ENCODE measurements around the gene ALDH1L2.
A peak's percentile ranks its signal among the peaks of the same experiment; 100 is the strongest.

The ALDH1L2 gene

DNA sequence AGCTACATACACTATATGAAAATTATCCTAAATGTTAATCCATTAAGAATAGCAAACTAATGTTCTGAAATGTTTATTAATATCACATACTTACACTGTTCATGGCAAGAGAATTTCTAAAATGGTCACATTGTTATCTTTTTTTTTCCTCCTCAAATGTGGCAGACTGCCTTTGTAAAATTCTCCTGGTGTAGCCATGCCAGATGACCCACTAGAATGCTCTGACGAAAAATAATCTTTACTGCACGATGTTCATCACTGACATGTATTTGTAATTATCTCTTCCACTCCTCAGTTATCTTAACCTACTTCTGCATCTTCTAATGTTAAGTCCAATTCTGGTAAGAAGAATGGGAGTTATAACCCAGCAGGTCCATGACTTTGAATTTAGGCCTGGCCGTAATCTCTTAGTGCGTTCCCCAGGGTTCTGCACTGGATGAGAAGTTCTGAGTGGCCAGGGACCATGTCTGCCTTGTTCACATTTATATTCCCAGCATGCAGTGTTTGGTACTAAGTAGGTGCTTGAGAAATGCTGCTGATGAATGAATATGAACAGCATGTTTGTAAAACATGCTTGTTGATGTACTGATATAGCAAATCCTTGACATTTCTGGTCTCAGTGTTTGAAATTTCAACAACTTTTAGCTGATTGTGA lies 51.4 kb downstream of the ALDH1L2 start:
- no peak for DNase-seq (ENCODE audit: low spot score)

DNA sequence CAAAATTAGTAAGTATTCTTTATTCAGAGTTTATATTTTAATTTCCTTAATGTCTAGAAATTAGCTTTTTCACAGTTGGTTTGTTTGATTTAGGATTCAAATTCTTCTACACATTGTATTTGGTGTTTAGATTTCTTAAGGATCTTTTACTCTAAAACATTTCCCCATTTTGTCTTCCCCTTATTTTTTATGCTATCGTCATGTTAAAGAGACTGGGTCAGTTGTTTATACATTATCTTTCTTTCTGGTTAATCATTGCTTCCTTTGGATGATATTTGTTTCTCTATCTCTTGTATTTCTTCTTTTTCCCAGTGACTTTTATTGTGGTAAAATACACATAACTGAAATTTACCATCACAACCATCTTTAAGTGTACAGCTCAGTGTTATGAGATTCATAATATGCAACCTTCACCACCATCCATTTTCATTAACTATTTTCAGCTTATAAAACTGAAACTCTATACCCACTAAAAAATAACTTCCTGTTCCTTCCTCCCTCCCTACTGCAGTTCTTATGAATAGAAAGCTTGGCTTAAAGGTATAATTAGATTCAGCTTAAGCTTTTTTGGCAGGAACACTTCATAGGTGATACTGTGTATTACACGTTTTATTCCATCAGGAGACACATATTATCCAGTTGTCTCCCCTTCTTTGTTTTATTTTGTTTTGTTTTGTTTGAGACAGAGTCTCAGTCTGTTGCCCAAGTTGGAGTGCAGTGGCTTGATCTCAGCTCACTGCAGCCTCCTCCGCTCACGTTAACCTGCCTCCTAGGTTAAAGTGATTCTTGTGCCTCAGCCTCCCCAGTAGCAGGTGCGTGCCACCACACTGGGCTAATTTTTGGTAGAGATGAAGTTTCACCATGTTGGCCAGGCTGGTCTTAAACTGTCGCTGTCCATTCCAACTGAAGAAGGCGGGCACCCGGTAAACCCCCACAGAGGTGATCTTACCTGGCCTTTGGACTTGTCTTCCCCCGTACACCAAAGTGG lies 53.1 kb downstream of the ALDH1L2 start:
- no peak for DNase-seq (ENCODE audit: low spot score)

DNA sequence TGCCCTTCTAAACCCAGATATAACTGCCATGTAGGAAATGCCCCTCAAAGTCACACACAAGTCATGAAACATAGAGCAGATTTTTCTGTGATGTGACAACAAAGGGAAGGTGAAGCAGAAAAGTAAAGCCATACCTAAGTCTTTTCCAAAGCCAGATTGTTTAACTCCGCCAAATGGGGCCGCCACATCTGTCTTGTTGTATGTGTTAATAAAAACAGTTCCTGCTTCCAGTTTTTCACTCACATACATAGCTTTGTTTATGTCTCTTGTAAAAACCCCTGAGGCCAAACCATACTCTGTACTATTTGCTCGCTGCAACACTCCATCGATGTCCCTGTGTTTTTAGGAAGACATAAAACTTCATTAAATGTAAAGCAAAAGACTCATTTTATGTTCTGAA lies 57.8 kb downstream of the ALDH1L2 start:
- no peak for DNase-seq (ENCODE audit: low spot score)

DNA sequence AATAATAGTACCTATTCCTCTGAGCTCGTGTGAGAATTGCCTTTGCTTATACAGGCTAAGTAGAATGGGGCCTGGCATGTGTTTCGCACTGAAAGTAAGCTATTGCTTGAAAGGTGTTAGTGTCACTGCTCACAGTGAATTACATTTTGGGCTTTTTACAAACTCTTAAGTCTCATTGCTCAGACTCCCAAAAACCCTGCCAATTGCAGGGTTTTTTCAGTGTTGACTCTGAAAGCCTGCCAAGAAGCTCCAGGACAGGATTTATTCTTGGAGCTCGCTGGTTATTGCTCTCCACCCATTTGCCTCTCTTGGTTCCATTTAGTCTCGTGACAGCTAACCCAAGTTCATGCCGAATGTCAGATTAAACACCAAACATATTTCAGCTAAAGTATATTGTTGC lies 58.4 kb downstream of the ALDH1L2 start:
- peak; percentile 58 for DNase-seq (ENCODE audit: low spot score)

DNA sequence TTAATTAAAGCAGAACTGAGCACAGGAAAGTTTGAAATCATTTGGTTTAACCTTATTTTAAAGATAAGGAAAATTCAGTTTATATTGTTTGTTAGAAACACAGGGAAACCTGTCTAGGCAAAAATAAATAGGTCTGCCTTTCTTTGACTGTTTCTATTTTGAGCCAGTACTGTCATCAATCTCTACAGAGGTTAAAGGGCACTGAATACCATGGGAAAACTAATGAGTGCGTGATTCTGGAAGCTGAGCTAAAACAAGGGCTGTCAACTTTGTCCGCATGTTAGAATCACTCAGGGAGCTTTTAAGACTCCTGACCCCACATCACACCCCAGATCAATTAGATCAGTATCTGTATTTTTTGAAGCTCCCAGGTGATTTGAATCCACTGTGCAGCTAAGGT lies 59.3 kb downstream of the ALDH1L2 start:
- no peak for DNase-seq (ENCODE audit: low spot score)

DNA sequence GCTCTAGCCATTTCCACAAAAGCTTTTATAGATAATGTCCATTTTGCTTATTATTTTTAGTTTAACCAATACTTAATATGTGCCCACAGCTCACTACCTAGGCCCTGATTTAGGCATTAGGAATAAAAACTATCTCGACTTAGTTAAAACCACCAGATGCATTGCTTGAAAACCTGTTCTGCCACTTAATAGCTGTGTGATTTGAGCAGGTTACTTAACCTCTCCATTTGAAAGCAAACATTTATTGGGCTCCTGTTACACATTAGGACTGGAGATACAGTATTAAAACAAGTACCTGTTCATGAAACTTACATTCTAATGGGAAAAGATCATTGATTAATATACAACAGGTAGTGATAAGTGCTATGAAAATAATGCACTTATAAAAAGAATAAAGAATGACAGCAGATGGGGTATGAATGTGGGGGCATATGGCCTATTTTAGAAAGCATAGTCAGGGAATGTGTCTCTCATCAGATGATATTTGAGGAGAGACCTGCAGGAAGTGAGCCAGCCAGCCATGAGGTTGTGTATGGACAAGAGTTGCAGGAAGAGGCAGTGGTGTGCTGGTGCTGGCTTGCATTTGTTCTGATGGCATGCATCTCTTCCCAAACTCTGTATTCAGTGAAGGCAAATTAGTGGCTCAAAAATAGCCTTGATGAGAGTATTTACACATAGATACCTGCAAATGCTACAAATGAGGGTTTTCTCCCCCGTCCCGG lies 63.9 kb downstream of the ALDH1L2 start:
- no peak for DNase-seq (ENCODE audit: low spot score)

DNA sequence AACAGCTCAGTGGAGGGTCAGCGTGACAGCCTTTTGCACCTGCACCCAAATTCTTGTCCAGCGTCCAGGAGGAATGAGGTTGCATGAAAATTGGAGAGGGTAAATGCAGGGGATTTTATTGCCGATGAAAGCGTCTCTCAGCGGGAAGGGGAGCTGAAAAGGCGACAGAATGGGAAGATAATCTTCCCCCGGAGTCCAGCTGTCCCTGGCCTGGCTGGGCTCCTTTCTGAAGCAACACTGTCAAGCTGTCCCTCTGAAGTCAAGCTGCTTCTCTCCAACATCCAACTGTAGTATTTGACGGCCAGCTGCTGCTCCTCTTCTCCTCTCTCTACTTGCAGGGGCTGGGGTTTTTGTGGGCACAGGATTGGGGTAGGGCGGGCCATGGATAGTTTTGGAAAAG lies 65.5 kb downstream of the ALDH1L2 start:
- no peak for DNase-seq (ENCODE audit: low spot score)

DNA sequence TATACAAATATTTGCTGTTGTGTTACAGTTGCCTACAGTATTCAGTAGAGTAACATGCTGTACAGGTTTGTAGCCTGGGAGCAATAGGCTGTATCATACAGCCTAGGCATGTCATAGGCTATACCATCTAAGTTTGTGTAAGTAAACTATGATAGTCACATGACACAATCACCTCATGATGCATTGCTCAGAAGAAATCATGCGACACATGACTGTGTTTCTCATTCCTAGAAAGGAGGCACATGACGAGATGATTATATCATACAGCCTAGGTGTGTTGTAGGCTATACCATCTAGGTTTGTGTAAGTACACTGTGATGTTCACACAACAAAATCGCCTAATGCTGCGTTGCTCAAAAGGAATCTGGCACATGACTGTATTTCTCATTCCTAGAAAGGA lies 66.2 kb downstream of the ALDH1L2 start:
- no peak for DNase-seq (ENCODE audit: low spot score)

DNA sequence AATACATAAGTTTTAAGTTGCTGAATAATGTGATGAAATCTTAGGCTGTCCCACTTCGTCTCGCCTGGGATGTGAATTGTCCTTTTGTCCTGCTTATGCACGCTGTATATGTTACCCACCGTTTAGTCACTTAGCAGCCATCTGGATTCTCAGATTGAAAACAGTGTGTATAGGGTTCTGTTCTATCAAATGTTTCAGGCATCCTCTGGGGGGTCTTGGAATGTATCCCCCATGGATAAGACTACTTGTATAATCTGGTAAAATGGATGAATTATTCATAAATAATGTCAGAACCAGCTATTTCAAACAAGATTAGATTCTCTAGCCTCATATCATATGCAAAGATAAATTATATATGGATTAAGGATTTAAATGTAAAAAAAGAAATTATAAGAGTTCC lies 68.7 kb downstream of the ALDH1L2 start:
- DNase-seq (ENCODE audit: low spot score), result no peak

DNA sequence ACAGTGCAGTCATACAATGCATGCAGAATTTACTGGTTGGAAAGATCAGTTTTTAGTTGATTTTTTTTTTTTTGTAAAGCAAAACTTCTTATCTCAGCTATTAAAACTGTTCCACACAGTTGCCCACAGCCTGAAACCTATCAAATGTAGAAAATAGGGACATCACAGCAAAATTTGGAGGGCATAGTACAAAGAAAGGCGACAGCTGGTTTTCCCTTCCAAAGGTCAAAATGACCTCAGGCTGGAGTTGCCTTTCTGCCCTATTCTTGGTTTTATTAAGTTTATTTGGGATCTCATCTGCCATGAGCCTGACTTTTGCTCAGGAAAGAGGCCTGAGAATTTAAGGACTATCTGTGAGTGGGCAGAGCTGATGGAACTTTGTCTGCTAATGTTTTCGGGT lies 69.7 kb downstream of the ALDH1L2 start:
- DNase-seq (ENCODE audit: low spot score), result no peak

DNA sequence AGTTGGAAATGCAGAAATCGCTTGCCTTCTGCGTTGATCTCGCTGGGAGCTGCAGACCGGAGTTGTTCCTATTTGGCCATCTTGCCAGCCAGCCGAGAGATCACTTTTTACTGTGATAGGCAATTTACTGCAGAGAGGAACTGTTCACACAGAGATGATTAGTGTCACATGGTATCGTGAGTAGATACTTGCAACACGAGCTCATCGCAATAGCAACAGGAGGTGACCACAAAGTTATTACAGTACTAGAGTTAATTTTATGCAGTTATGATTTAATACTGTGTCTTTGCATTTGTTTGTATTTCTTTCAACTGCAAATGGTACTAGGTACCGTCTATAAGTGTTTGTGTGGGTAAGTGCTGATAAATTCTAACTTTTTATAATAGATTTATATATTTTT lies 70.4 kb downstream of the ALDH1L2 start:
- DNase-seq (ENCODE audit: low spot score), result no peak

DNA sequence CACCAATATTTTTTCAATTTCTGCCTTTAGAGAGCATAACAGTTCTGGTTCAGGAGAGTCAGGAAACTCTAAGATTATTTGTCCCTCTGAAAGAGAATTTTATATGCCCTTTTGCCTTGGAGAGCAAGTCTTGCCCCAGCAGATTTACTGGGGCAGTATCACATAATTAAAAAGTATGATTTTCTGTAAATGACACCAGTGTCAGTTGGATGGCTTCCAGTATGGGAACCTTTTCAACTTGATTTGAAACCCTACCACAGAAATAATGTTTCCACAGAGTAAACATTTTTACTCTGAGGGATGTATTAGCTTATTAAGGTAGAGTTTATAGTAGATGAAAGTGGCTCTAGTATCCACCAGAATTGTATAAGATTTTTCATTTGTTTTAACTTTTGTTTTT lies 82.8 kb downstream of the ALDH1L2 start:
- no peak for DNase-seq (ENCODE audit: low spot score)

DNA sequence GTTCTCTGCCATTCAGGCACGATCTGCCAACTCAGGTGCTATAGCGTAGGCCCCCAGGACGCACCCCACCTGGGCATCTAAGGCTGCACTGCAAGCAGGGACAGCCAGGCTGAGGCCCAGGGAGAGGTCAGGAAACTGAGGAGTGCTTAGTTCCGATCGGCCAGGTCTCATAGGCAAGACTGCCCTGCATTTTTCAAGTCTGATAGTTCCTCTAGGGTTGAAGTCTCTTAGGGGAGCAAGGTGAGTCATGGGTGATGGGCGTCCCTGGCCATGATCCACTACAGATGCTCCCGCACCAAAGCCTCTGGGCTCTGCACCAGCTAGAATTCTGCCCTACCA lies 84.9 kb downstream of the ALDH1L2 start:
- DNase-seq (ENCODE audit: low spot score), result no peak

DNA sequence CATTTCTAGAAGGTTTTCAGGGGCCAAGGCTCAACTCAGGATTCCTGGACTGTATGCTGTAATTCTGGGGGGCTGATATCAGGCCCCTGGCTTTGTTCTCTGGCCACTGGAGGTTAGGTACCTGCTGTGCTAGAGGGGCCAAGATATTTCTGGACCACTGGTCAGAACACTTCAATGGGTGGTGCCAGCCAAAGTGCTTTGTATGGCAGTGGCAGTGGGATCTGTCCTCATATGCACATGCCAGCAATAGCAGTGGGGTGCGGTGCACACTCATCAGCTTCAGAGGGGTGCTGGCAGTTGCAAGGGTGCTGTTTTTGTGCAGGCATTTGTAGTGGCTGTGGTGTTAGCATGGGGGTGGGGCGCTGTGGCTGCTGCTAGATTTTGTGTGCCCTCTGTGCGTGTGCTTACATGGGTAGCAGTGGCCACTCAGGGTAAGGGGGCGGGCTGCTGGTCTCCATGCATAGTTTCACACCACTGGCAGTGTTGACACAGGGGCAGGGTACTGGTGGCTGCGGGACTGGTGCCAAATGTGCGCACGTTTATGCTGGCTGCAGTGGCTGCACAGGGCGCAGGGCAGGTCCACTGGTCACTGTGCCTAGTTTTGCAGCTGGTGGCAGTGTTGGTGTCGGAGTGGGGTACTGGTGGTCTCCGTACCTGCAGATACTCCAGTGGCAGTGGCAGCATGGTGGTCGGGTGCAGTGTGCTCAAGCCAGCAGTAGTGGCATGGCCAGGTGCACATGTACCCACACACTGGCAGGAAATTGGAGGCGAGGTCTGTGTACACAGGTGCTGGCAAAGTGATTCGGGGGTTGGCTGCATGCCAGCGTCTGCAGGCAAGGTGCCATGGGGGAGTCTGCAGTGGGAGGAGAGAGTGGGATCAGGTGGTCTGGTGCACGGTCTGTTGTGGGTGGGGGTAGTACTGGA lies 85.6 kb downstream of the ALDH1L2 start:
- no peak for DNase-seq (ENCODE audit: low spot score)

DNA sequence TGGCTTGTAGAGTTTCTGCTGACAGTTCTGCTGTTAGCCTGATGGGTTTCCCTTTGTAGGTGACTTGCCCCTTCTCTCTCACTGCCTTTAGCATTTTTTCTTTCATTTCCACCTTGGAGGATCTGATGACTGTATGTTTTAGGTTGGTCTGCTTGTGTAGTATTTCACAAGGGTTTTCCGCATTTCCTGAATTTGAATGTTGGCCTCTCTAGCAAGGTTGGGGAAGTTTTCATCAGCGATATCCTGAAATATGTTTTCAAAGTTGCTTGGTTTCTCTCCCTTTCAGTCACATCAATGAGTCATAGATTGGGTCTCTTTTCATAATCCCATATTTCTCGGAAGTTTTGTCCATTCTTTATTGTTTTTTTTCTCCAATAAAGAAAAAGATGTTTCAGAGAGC lies 86.7 kb downstream of the ALDH1L2 start:
- no peak for DNase-seq (ENCODE audit: low spot score)

DNA sequence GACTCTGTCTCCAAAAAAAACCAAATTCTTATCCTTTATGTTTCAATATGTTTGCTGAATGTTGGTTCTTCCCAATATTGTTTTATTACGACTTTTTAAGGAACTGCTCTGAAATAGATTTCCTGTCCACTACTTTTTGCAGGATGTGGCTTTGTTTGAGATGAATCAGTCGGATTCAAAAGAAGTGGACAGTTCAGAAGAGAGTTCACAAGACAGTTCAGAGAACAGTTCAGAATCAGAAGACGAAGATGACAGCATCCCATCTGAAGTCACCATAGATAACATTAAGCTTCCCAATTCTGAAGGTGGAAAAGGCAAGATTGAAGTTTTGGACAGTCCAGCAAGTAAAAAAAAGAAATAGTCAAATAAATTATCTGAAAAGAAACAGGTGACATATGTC lies 89.9 kb downstream of the ALDH1L2 start:
- DNase-seq (ENCODE audit: low spot score), result no peak

DNA sequence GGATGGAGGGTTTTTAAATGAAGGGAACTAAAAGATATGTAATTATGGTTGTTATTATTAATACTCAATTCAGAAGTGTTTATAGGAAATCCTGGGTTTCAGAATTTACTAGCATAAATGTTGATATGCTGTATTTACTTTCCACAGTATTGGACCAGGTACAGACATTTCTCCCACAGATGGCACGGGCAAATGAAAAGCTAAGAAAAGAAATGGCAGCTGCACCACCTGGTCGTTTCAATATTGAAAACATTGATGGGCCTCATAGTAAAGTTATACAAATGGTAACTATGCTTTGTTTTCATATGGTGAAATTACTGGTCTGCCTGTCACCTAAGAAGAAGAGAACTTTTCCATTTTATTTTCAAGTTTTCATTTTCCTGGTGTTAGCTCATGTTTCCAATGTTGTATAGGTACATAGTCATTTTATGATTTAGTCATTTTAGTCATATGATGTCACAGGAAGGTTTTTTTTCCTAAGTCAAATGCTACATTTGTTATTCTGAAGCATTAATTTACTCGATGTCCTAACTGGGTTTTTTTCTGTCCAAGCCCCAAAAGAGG lies 92.6 kb downstream of the ALDH1L2 start:
- DNase-seq (ENCODE audit: low spot score), result no peak

DNA sequence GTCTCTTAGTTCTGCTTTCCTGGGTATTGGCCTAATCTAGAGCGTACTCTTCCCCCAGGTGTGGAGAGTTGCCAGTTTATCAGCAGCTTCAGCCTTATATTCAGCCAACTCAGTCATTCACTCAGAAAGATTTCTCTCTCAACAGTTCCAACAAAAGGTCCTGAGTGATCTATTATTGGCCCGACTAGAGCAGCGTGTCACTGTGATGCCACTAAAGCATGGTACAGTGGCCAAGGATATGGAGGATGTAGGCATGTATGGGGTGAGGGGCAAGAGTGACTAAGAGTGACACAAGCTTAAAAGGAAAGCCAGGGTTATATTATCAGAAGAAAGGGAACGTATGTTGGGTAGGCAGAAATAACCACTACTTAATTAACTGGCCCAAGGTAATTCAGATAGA lies 93.3 kb downstream of the ALDH1L2 start:
- DNase-seq (ENCODE audit: low spot score), result no peak

DNA sequence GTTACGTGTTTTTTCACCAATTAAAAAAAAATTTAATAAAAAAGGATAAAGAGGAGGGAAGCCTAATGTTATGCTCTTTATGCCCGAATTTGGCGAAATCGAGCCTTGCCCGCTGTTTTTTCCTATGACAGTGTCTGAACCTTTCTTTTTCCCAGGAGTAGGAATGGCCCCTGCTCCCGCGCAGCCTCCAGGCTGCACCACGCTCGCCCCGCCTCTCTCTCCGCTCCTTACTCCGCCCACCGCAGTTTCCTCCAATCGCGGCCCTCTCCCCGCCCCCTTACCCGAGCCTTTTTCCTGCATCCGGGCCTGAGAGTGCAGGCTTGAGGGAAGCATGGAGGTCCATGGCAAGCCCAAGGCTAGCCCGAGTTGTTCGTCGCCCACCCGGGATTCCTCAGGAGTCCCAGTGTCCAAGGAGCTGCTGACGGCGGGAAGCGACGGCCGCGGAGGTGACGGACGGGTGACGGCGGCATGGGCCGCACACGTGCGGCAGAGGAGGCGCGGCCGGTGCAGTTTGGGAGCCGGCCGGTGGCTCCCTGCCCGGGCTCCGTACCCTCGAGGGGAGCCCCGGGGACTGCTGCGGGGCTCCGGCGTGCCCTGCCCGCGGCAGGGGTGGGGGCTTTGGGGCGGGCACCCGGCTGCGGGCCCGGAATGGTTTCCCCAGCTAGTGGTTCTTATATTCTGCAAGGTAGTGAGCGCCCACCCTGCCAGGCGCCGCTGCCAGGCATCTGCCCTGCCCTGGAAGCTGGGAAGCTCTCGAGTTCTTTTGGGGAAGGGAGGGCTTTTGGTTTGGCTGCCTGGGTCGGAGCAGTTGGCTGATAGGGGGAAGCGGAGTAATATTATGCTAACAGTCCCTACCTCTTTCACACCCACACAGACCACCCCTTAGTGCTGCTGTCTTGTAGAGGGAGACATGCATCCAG lies 98.0 kb downstream of the ALDH1L2 start, which contains the start of gene NOPCHAP1:
Gene NOPCHAP1 (plus strand): TSS at position 295 of the 920 bp plus-strand sequence. CDS start 37 bp downstream, at position 332.
- peak; percentile 89 for DNase-seq (ENCODE audit: low spot score)

DNA sequence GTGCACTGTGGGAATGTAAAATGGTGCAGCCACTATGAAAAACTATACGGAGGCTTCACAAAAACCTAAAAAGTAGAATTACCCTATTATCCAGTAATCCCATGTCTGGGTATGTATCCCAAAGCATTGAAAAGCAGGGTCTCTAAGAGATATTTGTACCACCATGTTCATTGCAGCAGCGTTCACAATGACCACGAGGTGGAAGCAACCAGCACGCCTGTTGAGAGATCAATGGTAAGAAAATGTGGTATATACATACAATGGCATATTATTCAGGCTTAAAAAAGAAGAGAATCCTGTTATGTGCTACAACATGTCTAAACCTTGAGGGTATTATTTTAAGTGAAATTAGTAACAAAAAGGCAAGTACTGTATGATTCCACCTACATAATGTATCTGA lies 99.1 kb downstream of the ALDH1L2 start:
- DNase-seq (ENCODE audit: low spot score), result no peak

Data from globus pallidus (tissue), 1 donor.